GM12865 (cell line): ENCODE data around the gene TIAM1.

ENCODE experiments used
- DNase-seq: peaks from one replicate; pipeline ENCODE4 v3.0.0; 2010; ENCODE audit warnings: low read depth
- H3K4me3 ChIP-seq: 2 replicates; pipeline ENCODE4 v1.5.1; 2011; ENCODE audit warnings: mild to moderate bottlenecking, low read depth, low read length, control low read depth
- CTCF ChIP-seq: IDR thresholded peaks from 2 replicates; pipeline ENCODE4 v1.5.1; 2011; ENCODE audit warnings: low read length, control low read depth, low read depth, inconsistent platforms; ENCODE audit not compliant: insufficient read depth; ENCODE audit errors: missing control alignments

Gene TIAM1

GRCh38 chr21:31180256-31181081, 163.6 kb downstream of the TIAM1 start:
- peak; percentile 41 for DNase-seq
- no peak overlapping the region for H3K4me3 ChIP-seq
- peak; percentile 34 for TF ChIP-seq CTCF

DNA sequence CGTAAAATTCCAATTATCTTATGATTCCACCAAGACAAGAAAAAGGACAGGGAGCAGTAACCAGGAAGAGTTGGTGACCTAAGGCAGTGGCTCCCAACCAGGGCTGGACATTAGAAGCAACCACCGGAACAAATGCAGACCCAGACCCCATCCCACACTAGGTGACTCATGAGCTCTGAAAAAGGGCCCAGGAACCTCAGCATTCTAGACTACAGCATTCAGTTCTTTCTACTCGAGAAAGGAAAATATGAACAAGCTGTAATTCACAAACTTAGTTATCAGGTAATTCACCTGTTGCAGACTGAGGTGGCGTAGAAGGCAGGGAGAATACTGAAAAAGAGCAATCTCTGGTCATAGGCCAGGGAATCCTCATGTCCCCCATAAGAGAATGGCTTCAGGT, 167.3 kb downstream of the TIAM1 start:
- DNase-seq, result no peak
- no peak for TF ChIP-seq CTCF
- H3K4me3 ChIP-seq, result no peak overlapping the region

DNA sequence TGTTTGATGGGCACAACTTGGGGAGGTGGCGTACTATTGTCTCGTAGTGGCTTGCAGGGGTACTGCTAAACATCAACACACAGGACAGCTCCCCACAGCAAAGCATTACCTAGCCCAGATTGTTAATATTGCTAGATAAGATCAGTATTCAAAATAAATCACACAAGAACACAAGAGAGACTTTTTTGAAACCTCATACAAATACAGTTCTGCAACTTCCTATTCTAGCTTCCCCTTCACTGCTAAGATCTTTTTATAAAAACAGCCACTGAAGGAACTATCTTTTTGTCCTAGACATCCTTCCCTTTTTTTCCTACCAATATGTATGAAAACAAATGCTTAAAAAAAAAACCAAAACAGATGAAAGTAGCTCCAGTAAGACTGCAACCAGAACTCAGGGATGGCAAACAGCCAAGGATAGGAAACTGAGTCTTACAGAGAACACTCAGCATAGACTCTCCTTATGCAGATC, 167.9 kb downstream of the TIAM1 start:
- no peak for TF ChIP-seq CTCF
- H3K4me3 ChIP-seq, result no peak overlapping the region
- DNase-seq, result no peak

- DNase-seq, result no peak
- no peak overlapping the region for H3K4me3 ChIP-seq
- no peak for TF ChIP-seq CTCF
Observed at GRCh38 chr21:31173881-31174555, 170.0 kb downstream of the TIAM1 start.

DNA sequence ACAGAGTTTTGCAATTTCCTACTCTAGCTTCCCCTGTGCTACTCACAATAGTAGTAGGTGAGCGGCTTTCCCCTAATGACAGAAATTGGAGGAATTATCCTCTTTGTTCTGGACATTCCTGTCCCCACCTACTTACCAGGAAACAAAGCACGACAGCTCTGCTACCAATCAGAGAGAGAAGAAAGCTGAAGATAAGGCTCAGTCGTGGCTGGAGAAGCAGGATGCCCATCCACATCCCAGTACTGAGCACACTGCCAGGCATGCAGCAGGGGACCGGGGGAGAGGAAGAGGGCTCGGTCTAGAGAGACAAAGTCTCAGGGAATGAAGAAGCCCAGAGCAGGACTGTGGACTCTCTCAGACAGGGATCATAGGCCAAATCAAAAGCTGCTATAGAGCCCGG, 171.7 kb downstream of the TIAM1 start:
- no peak overlapping the region for H3K4me3 ChIP-seq
- TF ChIP-seq CTCF, result no peak
- no peak for DNase-seq

DNA sequence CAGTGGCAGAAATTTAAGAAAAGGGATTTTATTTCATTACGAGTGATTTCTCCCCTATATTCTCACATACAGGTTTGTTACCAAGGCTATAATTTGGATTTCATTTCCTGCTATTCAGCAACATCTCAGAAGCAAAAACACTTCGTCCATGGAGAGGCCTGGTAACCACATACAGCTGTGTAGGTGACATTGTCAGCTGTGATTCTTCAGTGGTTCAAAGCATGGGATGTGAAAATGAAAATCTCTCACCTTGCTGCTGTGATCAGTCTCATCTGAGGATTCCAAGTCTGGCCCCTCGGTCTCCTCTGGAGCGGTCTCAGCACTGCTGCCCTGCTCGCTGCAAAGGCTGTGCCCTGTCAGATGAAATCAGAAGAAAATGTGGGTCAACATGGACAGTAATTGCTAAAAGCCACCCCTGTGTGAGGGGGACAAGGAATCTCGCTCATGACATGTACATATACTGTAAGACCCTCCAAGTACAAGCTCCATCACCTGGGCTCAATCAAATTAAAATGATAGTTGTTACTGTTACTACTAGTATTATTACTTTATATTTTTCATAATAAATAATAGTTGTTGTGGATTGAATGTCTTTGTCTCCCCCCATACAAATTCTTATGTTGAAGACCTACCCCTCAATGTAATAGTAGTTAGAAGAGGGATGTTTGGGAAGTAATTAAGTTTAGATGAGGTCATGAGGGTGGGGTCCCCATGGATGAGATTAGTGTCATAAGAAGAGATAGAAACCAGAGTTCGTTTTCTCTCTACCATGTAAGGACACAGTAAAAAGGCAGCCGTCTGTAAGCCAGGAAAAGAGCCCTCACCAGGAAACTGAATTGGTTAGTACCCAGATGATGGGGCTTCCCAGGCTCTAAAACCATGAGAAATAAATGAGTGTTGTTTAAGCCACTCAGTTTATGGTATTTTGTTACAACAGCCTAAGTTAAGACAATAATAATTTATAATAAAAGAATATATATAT, 179.1 kb downstream of the TIAM1 start:
- TF ChIP-seq CTCF, result no peak
- H3K4me3 ChIP-seq, result no peak overlapping the region
- peak; percentile 8 for DNase-seq
